Measurements from ENCODE around the gene GLT8D2. TPM values are rescaled to one million over a fixed set of nuclear protein-coding genes. Genes with fewer than 3 reads are reported as not detected.
A peak's percentile ranks its signal among the peaks of the same experiment; 100 is the strongest.

The GLT8D2 gene
- total and polyA plus RNA-seq, 2 of the 13 experiments (the other 11 are each of a cell fraction or from before 2014, with no cell fraction given): not detected

DNA sequence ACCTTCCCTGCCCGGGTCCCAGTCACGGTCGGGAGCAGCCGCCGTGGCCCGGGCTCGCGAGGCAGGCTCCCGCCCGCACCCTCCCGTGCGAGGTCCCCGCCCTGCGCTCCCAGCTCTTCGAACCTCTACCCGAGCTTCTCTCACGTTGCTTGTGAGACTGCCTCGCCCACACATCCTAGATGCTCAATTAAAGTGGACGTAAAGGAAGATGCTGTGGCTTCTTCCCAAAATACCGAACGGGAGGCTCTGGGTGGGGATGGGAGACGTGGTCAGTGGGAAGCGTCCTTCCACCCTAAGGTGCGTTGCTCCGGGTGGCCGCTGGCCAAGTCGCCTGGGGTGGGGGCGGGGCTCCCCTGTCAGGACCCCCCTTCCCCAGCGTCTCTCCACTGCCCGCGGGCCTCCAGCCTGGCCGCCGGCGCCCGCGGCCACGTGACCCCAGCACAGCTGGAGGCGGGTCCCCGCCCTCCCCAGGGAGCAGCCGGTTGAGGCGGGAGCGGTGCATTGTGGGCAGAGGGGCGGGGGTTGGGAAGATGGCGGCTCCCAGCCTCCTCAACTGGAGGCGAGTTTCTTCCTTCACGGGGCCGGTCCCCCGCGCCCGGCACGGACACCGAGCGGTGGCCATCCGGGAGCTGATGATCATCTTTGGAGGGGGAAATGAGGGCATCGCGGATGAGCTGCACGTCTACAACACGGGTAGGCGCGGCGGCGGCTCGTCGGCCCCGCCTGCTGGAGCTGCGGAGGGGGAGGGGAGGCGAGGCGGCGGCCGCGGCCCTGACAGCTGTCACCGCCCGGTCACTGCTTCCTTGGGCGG lies 14.2 kb upstream of the GLT8D2 start, which contains the start of gene HCFC2 (continued):
- TF ChIP-seq, protein P1, sequence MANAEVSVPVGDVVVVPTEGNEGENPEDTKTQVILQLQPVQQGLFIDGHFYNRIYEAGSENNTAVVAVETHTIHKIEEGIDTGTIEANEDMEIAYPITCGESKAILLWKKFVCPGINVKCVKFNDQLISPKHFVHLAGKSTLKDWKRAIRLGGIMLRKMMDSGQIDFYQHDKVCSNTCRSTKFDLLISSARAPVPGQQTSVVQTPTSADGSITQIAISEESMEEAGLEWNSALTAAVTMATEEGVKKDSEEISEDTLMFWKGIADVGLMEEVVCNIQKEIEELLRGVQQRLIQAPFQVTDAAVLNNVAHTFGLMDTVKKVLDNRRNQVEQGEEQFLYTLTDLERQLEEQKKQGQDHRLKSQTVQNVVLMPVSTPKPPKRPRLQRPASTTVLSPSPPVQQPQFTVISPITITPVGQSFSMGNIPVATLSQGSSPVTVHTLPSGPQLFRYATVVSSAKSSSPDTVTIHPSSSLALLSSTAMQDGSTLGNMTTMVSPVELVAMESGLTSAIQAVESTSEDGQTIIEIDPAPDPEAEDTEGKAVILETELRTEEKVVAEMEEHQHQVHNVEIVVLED (CRISPR knock-in tag; IDR thresholded peaks at IDR 0.05; ENCODE audit: borderline replicate concordance): peak; percentile 66; the same call in 1 of the 2 replicates
- TF ChIP-seq ISL2 (CRISPR knock-in tag; IDR thresholded peaks at IDR 0.05) (peak; percentile 61; the same call in 1 of the 2 replicates), ZIK1 (CRISPR knock-in tag; IDR thresholded peaks at IDR 0.05; ENCODE audit: borderline replicate concordance, low read depth) (peak; percentile 41; the same call in 1 of the 2 replicates), ZNF550 (CRISPR knock-in tag; IDR thresholded peaks at IDR 0.05; ENCODE audit: borderline replicate concordance) (0 out of 2 replicates have a peak, but pooled peaks have one; percentile 37), ZNF761 (CRISPR knock-in tag; conservative IDR thresholded peaks at IDR 0.05) (0 out of 2 replicates have a peak, but pooled peaks have one; percentile 30), PAX8 (CRISPR knock-in tag; IDR thresholded peaks at IDR 0.05; ENCODE audit: borderline replicate concordance) (0 out of 2 replicates have a peak, but pooled peaks have one; percentile 47), ZNF350 (CRISPR knock-in tag; IDR thresholded peaks at IDR 0.05; ENCODE audit: borderline replicate concordance, low read depth) (peak; percentile 50), JARID2 (CRISPR knock-in tag; IDR thresholded peaks at IDR 0.05; ENCODE audit: insufficient replicate concordance) (no peak), ZBTB20 (CRISPR knock-in tag; IDR thresholded peaks at IDR 0.05; ENCODE audit: borderline replicate concordance, low read depth) (0 out of 2 replicates have a peak, but pooled peaks have one; percentile 39), RAD51 (IDR thresholded peaks at IDR 0.05; ENCODE audit: borderline replicate concordance) (peak; percentile 87), ZNF619 (CRISPR knock-in tag; IDR thresholded peaks at IDR 0.05) (peak; percentile 27; the same call in 1 of the 2 replicates), MXD4 (CRISPR knock-in tag; IDR thresholded peaks at IDR 0.05) (peak; percentile 93), KLF6 (CRISPR knock-in tag; IDR thresholded peaks at IDR 0.05) (0 out of 2 replicates have a peak, but pooled peaks have one; percentile 71), KDM4B (CRISPR knock-in tag; IDR thresholded peaks at IDR 0.05) (no peak), DMAP1 (CRISPR knock-in tag; IDR thresholded peaks at IDR 0.05) (peak; percentile 75)
- TF ChIP-seq, protein P2, sequence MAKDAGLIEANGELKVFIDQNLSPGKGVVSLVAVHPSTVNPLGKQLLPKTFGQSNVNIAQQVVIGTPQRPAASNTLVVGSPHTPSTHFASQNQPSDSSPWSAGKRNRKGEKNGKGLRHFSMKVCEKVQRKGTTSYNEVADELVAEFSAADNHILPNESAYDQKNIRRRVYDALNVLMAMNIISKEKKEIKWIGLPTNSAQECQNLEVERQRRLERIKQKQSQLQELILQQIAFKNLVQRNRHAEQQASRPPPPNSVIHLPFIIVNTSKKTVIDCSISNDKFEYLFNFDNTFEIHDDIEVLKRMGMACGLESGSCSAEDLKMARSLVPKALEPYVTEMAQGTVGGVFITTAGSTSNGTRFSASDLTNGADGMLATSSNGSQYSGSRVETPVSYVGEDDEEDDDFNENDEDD (CRISPR knock-in tag; IDR thresholded peaks at IDR 0.05; ENCODE audit: borderline replicate concordance): peak; percentile 77; the same call in 1 of the 2 replicates
- TF ChIP-seq, protein P3, sequence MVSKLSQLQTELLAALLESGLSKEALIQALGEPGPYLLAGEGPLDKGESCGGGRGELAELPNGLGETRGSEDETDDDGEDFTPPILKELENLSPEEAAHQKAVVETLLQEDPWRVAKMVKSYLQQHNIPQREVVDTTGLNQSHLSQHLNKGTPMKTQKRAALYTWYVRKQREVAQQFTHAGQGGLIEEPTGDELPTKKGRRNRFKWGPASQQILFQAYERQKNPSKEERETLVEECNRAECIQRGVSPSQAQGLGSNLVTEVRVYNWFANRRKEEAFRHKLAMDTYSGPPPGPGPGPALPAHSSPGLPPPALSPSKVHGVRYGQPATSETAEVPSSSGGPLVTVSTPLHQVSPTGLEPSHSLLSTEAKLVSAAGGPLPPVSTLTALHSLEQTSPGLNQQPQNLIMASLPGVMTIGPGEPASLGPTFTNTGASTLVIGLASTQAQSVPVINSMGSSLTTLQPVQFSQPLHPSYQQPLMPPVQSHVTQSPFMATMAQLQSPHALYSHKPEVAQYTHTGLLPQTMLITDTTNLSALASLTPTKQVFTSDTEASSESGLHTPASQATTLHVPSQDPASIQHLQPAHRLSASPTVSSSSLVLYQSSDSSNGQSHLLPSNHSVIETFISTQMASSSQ (IDR thresholded peaks at IDR 0.05; ENCODE audit: low read depth): no peak
- TF ChIP-seq, protein P3 (CRISPR knock-in tag; IDR thresholded peaks at IDR 0.05; ENCODE audit: borderline replicate concordance): peak; percentile 31; the same call in 1 of the 2 replicates
- TF ChIP-seq, protein P4, sequence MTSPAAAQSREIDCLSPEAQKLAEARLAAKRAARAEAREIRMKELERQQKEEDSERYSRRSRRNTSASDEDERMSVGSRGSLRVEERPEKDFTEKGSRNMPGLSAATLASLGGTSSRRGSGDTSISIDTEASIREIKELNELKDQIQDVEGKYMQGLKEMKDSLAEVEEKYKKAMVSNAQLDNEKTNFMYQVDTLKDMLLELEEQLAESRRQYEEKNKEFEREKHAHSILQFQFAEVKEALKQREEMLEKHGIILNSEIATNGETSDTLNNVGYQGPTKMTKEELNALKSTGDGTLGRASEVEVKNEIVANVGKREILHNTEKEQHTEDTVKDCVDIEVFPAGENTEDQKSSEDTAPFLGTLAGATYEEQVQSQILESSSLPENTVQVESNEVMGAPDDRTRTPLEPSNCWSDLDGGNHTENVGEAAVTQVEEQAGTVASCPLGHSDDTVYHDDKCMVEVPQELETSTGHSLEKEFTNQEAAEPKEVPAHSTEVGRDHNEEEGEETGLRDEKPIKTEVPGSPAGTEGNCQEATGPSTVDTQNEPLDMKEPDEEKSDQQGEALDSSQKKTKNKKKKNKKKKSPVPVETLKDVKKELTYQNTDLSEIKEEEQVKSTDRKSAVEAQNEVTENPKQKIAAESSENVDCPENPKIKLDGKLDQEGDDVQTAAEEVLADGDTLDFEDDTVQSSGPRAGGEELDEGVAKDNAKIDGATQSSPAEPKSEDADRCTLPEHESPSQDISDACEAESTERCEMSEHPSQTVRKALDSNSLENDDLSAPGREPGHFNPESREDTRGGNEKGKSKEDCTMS (CRISPR knock-in tag; conservative IDR thresholded peaks at IDR 0.05): no peak
